PC-9 (cell line): Measurements from ENCODE around the gene NFKB1. TPM values are rescaled to one million over a fixed set of nuclear protein-coding genes. Genes with fewer than 3 reads are reported as not detected.

ENCODE experiments used
- BruUV-seq: library from RNA; stranded (reverse); fragments of 400-500 nt; replicated peaks from 2 replicates; lab custom pipeline; 2021; lab: Mats Ljungman, UMichigan
- CTCF ChIA-PET: fragments of 300-600 bp; sonication (Branson Sonifier 250); formaldehyde crosslinking; loops from one replicate; lab custom pipeline; 2022; ENCODE audit warnings: antibody characterized with exemption; lab: Charles Lee
- POLR2A ChIA-PET: fragments of 300-600 bp; sonication (Branson Sonifier 250); formaldehyde crosslinking; loops from one replicate; lab custom pipeline; 2022; ENCODE audit warnings: antibody characterized with exemption; ENCODE audit not compliant: unreplicated experiment; lab: Charles Lee
- DNase-seq, 2 experiments: peaks; one replicate each; pipeline versions ENCODE4 v3.0.0 to v3.0.0-alpha.2; 2015 to 2022; ENCODE audit warnings: mixed read lengths in 1 of 2
- H2AFZ ChIP-seq: fragments of 200-600 bp; sonication (generic); 2 replicates; pipeline ENCODE4 v1.8.1; 2017; ENCODE audit warnings: antibody characterized with exemption
- H3F3A ChIP-seq: fragments of 200-600 bp; sonication (generic); 2 replicates; pipeline ENCODE4 v1.8.1; 2017; ENCODE audit warnings: antibody characterized with exemption, mild to moderate bottlenecking, low read depth; ENCODE audit not compliant: insufficient read depth
- H3K27ac ChIP-seq: fragments of 200-600 bp; sonication (generic); 2 replicates; pipeline ENCODE4 v1.6.1; 2016; ENCODE audit warnings: mixed run types
- H3K27me3 ChIP-seq: fragments of 200-600 bp; sonication (generic); 2 replicates; pipeline ENCODE4 v1.6.1; 2016; ENCODE audit warnings: low read depth, mixed run types; ENCODE audit not compliant: insufficient read depth
- H3K36me3 ChIP-seq: fragments of 200-600 bp; sonication (generic); 2 replicates; pipeline ENCODE4 v1.6.1; 2016; ENCODE audit warnings: low read depth, mixed run types
- H3K4me1 ChIP-seq: fragments of 200-600 bp; sonication (generic); replicated peaks from 2 replicates; pipeline ENCODE4 v1.6.1; 2016; ENCODE audit warnings: mixed run types; ENCODE audit not compliant: insufficient read depth
- H3K4me2 ChIP-seq: fragments of 200-600 bp; sonication (generic); 2 replicates; pipeline ENCODE4 v1.6.1; 2017; ENCODE audit warnings: mixed run types
- H3K4me3 ChIP-seq: fragments of 200-600 bp; sonication (generic); 2 replicates; pipeline ENCODE4 v1.6.1; 2016; ENCODE audit warnings: mixed run types
- H3K79me2 ChIP-seq: fragments of 200-600 bp; sonication (generic); 2 replicates; pipeline ENCODE4 v1.6.1; 2017; ENCODE audit warnings: low read depth, mixed run types
- H3K9me2 ChIP-seq: fragments of 200-600 bp; sonication (generic); 2 replicates; pipeline ENCODE4 v1.8.1; 2017; ENCODE audit warnings: mild to moderate bottlenecking; ENCODE audit not compliant: insufficient read depth
- H3K9me3 ChIP-seq: fragments of 200-600 bp; sonication (generic); 2 replicates; pipeline ENCODE4 v1.8.1; 2016; ENCODE audit warnings: low read depth; ENCODE audit not compliant: insufficient read depth
- H4K20me1 ChIP-seq: fragments of 200-600 bp; sonication (generic); 2 replicates; pipeline ENCODE4 v1.8.1; 2017; ENCODE audit not compliant: insufficient read depth
- EZH2 ChIP-seq: fragments of 200-600 bp; sonication (generic); IDR thresholded peaks from 2 replicates; pipeline ENCODE4 v1.8.0; 2017; ENCODE audit warnings: antibody characterized with exemption, low read depth
- intact Hi-C: fragments of 100-400 bp; cut with micrococcal nuclease; formaldehyde crosslinking; loops from one replicate; pipeline ENCODE4 v1.10.0; 2022; ENCODE audit not compliant: unreplicated experiment
- total RNA-seq: library from RNA; stranded (reverse); gene quantifications from 2 replicates; pipeline ENCODE4 v1.2.3, GENCODE V29; 2021
- TF ChIP-seq, protein P1 (sequence below): fragments of 200-600 bp; sonication (generic); conservative IDR thresholded peaks from 2 replicates; pipeline ENCODE4 v1.6.1; 2017; ENCODE audit warnings: mixed run types, antibody characterized with exemption, mild to moderate bottlenecking, moderate library complexity

NFKB1 gene
- total RNA-seq, 1 experiment from 2014 or later: 11.6 TPM

DNA sequence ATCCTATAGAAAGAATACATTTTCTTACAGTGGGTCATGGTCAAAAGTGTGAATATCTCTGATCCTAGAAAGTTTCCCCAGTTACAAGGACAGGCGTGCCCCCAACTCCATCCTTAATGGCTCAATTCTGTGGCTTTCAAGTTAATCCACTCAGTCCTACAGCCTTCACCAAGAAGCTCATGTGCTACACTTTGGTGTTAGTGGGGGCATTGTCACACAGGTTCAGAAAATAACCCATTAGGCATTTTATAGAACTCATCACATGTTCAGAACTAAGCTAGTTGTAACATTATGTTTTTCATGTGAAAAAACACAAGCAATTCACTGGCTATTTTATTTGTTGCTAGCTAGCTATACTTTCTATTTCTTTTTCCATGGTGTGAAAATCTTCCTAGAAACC is 20.4 kb downstream of the NFKB1 start:
- Histone ChIP-seq H3K9me3 (no peaks in the 10 kb centered on the region), H3K27ac (no peak overlapping the region), H3K9me2 (no peaks in the 10 kb centered on the region), H3K4me1 (no peaks in the 10 kb centered on the region), H3F3A (no peaks in the 10 kb centered on the region), H4K20me1 (no peaks in the 10 kb centered on the region), H2AFZ (no peak overlapping the region), H3K79me2 (peaks cover 7% of the 10 kb centered on the region; the same call in 1 of the 2 replicates), H3K4me3 (no peak overlapping the region), H3K4me2 (no peak overlapping the region), H3K27me3 (no peaks in the 10 kb centered on the region), H3K36me3 (no peaks in the 10 kb centered on the region)
- POLR2A ChIA-PET: no interaction called here
- no peak for DNase-seq
- CTCF ChIA-PET: no interaction called here
- no peak for TF ChIP-seq EZH2
- TF ChIP-seq, protein P1, sequence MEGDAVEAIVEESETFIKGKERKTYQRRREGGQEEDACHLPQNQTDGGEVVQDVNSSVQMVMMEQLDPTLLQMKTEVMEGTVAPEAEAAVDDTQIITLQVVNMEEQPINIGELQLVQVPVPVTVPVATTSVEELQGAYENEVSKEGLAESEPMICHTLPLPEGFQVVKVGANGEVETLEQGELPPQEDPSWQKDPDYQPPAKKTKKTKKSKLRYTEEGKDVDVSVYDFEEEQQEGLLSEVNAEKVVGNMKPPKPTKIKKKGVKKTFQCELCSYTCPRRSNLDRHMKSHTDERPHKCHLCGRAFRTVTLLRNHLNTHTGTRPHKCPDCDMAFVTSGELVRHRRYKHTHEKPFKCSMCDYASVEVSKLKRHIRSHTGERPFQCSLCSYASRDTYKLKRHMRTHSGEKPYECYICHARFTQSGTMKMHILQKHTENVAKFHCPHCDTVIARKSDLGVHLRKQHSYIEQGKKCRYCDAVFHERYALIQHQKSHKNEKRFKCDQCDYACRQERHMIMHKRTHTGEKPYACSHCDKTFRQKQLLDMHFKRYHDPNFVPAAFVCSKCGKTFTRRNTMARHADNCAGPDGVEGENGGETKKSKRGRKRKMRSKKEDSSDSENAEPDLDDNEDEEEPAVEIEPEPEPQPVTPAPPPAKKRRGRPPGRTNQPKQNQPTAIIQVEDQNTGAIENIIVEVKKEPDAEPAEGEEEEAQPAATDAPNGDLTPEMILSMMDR: no peak
- intact Hi-C loops: no loop called here
- no TSS peak for BruUV-seq

DNA sequence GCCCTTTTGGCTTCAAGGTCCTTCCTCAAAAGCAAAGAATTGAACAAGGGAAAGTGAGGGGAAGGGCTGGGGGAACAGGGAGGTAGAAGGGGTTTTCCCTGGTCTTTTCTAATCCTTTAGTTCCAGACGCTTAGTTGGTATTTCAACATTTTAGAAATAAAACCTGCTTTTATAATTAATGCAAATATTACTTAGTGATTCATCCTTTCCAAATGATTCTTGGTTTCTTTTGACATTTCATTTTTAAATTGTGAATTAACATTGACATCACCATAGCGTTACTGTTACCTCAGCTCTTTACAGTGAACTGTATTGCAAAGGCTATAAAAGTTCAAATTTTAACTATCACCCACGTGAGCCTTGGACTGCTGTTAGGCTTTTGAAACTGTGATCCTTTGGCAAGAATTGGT is 20.9 kb downstream of the NFKB1 start:
- H3K79me2 ChIP-seq: 0 out of 2 replicates have a peak, but pooled peaks cover 3% of the 10 kb centered on the region
- no peaks in the 10 kb centered on the region for H4K20me1 ChIP-seq
- H3K4me1 ChIP-seq: no peaks in the 10 kb centered on the region
- H3F3A ChIP-seq: no peaks in the 10 kb centered on the region
- no peaks in the 10 kb centered on the region for H3K27me3 ChIP-seq
- intact Hi-C loops: no loop called here
- TF ChIP-seq, protein P1: no peak
- no peak for TF ChIP-seq EZH2
- no peak overlapping the region for H2AFZ ChIP-seq
- no peaks in the 10 kb centered on the region for H3K9me2 ChIP-seq
- CTCF ChIA-PET: no interaction called here
- POLR2A ChIA-PET: no interaction called here
- no peaks in the 10 kb centered on the region for H3K36me3 ChIP-seq
- H3K4me2 ChIP-seq: no peak overlapping the region
- DNase-seq: no peak
- BruUV-seq: no TSS peak
- H3K9me3 ChIP-seq: no peaks in the 10 kb centered on the region
- no peak overlapping the region for H3K27ac ChIP-seq
- no peak overlapping the region for H3K4me3 ChIP-seq

DNA sequence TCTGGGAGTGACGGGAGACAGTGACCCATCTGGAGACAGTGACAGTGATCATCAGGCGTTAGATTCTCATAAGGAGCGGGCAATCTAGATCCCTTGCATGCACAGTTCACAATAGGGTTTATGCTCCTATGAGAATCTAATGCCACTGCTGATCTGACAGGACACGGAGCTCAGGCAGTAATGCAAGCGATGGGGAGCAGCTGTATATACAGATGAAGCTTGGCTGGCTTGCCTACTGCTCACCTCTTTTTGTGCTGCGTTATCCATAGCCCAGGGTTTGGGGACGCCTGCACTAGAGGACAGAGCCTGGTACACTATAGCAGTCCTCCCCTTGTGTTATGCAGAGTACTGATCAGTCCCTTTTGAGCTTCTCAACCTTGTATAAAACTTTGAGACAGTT is 23.5 kb downstream of the NFKB1 start:
- Histone ChIP-seq H2AFZ (no peak overlapping the region), H3K4me1 (no peaks in the 10 kb centered on the region), H3K9me3 (no peaks in the 10 kb centered on the region), H3K27ac (no peak overlapping the region), H3K36me3 (no peaks in the 10 kb centered on the region), H3K4me3 (no peak overlapping the region), H3K27me3 (no peaks in the 10 kb centered on the region), H3K9me2 (no peaks in the 10 kb centered on the region), H3F3A (no peaks in the 10 kb centered on the region), H4K20me1 (no peaks in the 10 kb centered on the region), H3K4me2 (no peak overlapping the region), H3K79me2 (0 out of 2 replicates have a peak, but pooled peaks cover 3% of the 10 kb centered on the region)
- intact Hi-C loops: no loop called here
- TF ChIP-seq EZH2: no peak
- TF ChIP-seq, protein P1: no peak
- DNase-seq: no peak
- ChIA-PET CTCF (no interaction called here), POLR2A (no interaction called here)
- BruUV-seq: no TSS peak
